ENCODE results near the gene GLIS2.

The GLIS2 gene

GRCh38 chr16:4333308-4333638, 17.4 kb downstream of the GLIS2 start:
- no peak for TF ChIP-seq FOXP2 (optimal IDR thresholded peaks at IDR 0.05; ENCODE audit: borderline replicate concordance, extremely low read depth, extremely low read length, insufficient read depth)
- no peak for TF ChIP-seq SIN3A (IDR thresholded peaks at IDR 0.05; ENCODE audit: borderline replicate concordance, insufficient read depth, low read length)
- TF ChIP-seq POLR2AphosphoS5 (IDR thresholded peaks at IDR 0.05; ENCODE audit: low read depth, low read length): no peak
- no peak for TF ChIP-seq REST (IDR thresholded peaks at IDR 0.05; ENCODE audit: insufficient read depth in 1 of 2, low read depth in 2 of 2, low read length in 2 of 2)
- no peak for TF ChIP-seq TAF1 (IDR thresholded peaks at IDR 0.05; ENCODE audit: borderline replicate concordance, insufficient read depth, low read length)

GRCh38 chr16:4334724-4335495, 19.0 kb downstream of the GLIS2 start:
- TF ChIP-seq SIN3A (IDR thresholded peaks at IDR 0.05; ENCODE audit: borderline replicate concordance, insufficient read depth, low read length): no peak
- TF ChIP-seq REST (IDR thresholded peaks at IDR 0.05; ENCODE audit: insufficient read depth in 1 of 2, low read depth in 2 of 2, low read length in 2 of 2): no peak
- TF ChIP-seq FOXP2 (optimal IDR thresholded peaks at IDR 0.05; ENCODE audit: borderline replicate concordance, extremely low read depth, extremely low read length, insufficient read depth): no peak
- no peak for TF ChIP-seq POLR2AphosphoS5 (IDR thresholded peaks at IDR 0.05; ENCODE audit: low read depth, low read length)
- TF ChIP-seq TAF1 (IDR thresholded peaks at IDR 0.05; ENCODE audit: borderline replicate concordance, insufficient read depth, low read length): no peak

- TF ChIP-seq POLR2AphosphoS5 (IDR thresholded peaks at IDR 0.05; ENCODE audit: low read depth, low read length): no peak
- no peak for TF ChIP-seq SIN3A (IDR thresholded peaks at IDR 0.05; ENCODE audit: borderline replicate concordance, insufficient read depth, low read length)
- no peak for TF ChIP-seq FOXP2 (optimal IDR thresholded peaks at IDR 0.05; ENCODE audit: borderline replicate concordance, extremely low read depth, extremely low read length, insufficient read depth)
- TF ChIP-seq TAF1 (IDR thresholded peaks at IDR 0.05; ENCODE audit: borderline replicate concordance, insufficient read depth, low read length): no peak
- TF ChIP-seq REST (IDR thresholded peaks at IDR 0.05; ENCODE audit: insufficient read depth in 1 of 2, low read depth in 2 of 2, low read length in 2 of 2): no peak
Measured at GRCh38 chr16:4336701-4337539, 21.1 kb downstream of the GLIS2 start.

- TF ChIP-seq FOXP2 (optimal IDR thresholded peaks at IDR 0.05; ENCODE audit: borderline replicate concordance, extremely low read depth, extremely low read length, insufficient read depth): no peak
- TF ChIP-seq POLR2AphosphoS5 (IDR thresholded peaks at IDR 0.05; ENCODE audit: low read depth, low read length): peak; percentile 39
- no peak for TF ChIP-seq TAF1 (IDR thresholded peaks at IDR 0.05; ENCODE audit: borderline replicate concordance, insufficient read depth, low read length)
- no peak for TF ChIP-seq REST (IDR thresholded peaks at IDR 0.05; ENCODE audit: insufficient read depth in 1 of 2, low read depth in 2 of 2, low read length in 2 of 2)
Measured at GRCh38 chr16:4337540-4338088, 21.7 kb downstream of the GLIS2 start.
